ENCODE results near the gene SKP1.

The SKP1 gene

GRCh38 chr5:134128648-134128995, 48.1 kb downstream of the SKP1 start:
- no peak for FAIRE-seq

- no peak for FAIRE-seq
Observed at GRCh38 chr5:134127988-134128647, 48.6 kb downstream of the SKP1 start.

- FAIRE-seq: no peak
Observed at GRCh38 chr5:134127376-134127861, 49.3 kb downstream of the SKP1 start.

GRCh38 chr5:134125039-134126015, 51.4 kb downstream of the SKP1 start:
- no peak for FAIRE-seq

- no peak for FAIRE-seq
Observed at GRCh38 chr5:134124289-134125038, 52.3 kb downstream of the SKP1 start.

GRCh38 chr5:134123360-134123759, 53.4 kb downstream of the SKP1 start:
- no peak for FAIRE-seq

GRCh38 chr5:134122530-134122929, 54.2 kb downstream of the SKP1 start:
- FAIRE-seq: no peak

- FAIRE-seq: no peak
Observed at GRCh38 chr5:134120386-134121138, 56.2 kb downstream of the SKP1 start.

- FAIRE-seq: no peak
Observed at GRCh38 chr5:134119720-134120119, 57.0 kb downstream of the SKP1 start.

- no peak for FAIRE-seq
Observed at GRCh38 chr5:134118212-134118835, 58.4 kb downstream of the SKP1 start.

- FAIRE-seq: no peak
Observed at GRCh38 chr5:134116789-134117761, 59.7 kb downstream of the SKP1 start.

GRCh38 chr5:134116286-134116685, 60.5 kb downstream of the SKP1 start:
- no peak for FAIRE-seq

GRCh38 chr5:134115806-134116175, 61.0 kb downstream of the SKP1 start:
- no peak for FAIRE-seq

- FAIRE-seq: no peak
Observed at GRCh38 chr5:134114886-134115805, 61.6 kb downstream of the SKP1 start.

- FAIRE-seq: no peak
Observed at GRCh38 chr5:134113902-134114875, 62.6 kb downstream of the SKP1 start, which contains the start of gene TCF7. Gene TCF7 (plus strand): TSS chr5:134114681. CDS start chr5:134114907, 226 bp downstream.

GRCh38 chr5:134113363-134113889, 63.3 kb downstream of the SKP1 start:
- FAIRE-seq: no peak

GRCh38 chr5:134112726-134113362, 63.9 kb downstream of the SKP1 start:
- no peak for FAIRE-seq

Data from endometrium (tissue), 2 donors.